22Rv1 (cell line): ENCODE data around the gene TMEM132D.

Experiments
- ZFX ChIP-seq: fragments of 450-650 bp; IDR thresholded peaks from 2 replicates; pipeline ENCODE4 v1.6.1; 2017; ENCODE audit warnings: antibody characterized with exemption, borderline replicate concordance
- TF ChIP-seq, protein P1 (sequence below): fragments of 450-650 bp; IDR thresholded peaks from 2 replicates; pipeline ENCODE4 v1.5.1; 2017; ENCODE audit warnings: mild to moderate bottlenecking

GRCh38 chr12:129592449-129592848 is 311.4 kb downstream of the TMEM132D start:
- TF ChIP-seq, protein P1, sequence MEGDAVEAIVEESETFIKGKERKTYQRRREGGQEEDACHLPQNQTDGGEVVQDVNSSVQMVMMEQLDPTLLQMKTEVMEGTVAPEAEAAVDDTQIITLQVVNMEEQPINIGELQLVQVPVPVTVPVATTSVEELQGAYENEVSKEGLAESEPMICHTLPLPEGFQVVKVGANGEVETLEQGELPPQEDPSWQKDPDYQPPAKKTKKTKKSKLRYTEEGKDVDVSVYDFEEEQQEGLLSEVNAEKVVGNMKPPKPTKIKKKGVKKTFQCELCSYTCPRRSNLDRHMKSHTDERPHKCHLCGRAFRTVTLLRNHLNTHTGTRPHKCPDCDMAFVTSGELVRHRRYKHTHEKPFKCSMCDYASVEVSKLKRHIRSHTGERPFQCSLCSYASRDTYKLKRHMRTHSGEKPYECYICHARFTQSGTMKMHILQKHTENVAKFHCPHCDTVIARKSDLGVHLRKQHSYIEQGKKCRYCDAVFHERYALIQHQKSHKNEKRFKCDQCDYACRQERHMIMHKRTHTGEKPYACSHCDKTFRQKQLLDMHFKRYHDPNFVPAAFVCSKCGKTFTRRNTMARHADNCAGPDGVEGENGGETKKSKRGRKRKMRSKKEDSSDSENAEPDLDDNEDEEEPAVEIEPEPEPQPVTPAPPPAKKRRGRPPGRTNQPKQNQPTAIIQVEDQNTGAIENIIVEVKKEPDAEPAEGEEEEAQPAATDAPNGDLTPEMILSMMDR = no peak
- TF ChIP-seq ZFX = no peak
